ENCODE measurements around the gene FANCI. TPM values are rescaled to one million over a fixed set of nuclear protein-coding genes. Genes with fewer than 3 reads are reported as not detected.

The FANCI gene
- total RNA-seq, 2 experiments from 2014 or later, result 6.1 to 7.1 TPM

GRCh38 chr15:89196241-89196640, 47.5 kb upstream of the FANCI start:
- no peaks in the 10 kb centered on the region for H3K27me3 ChIP-seq (ENCODE audit: control insufficient read depth in 1 of 2, insufficient read depth in 2 of 2, low read length in 2 of 2)
- ChIA-PET CTCF (interaction anchor here (0.9 kb wide), 1 partner anchor 10 kb away, joined by 4 read pairs; no protein-coding TSS in a partner anchor), POLR2A (no interaction called here)
- peaks cover 81% of the 10 kb centered on the region for H3K36me3 Mint-ChIP-seq (ENCODE audit: low read depth)
- DNase-seq, result no peak
- no peak overlapping the region for H3K4me3 Mint-ChIP-seq
- no peak overlapping the region for H3K27ac ChIP-seq (ENCODE audit: low read depth in 1 of 2, low read length in 2 of 2)
- intact Hi-C loops (cut with DNase I, micrococcal nuclease), result no loop called here
- no peaks in the 10 kb centered on the region for H3K9me3 ChIP-seq (ENCODE audit: control insufficient read depth in 1 of 2, insufficient read depth in 1 of 2, low read length in 2 of 2)
- TF ChIP-seq CTCF (IDR thresholded peaks at IDR 0.05), result no peak
- H3K4me1 Mint-ChIP-seq (ENCODE audit: low read depth), result no peaks in the 10 kb centered on the region
- peaks cover 68% of the 10 kb centered on the region for H3K36me3 ChIP-seq (ENCODE audit: insufficient read depth, low read length)
- H3K27ac Mint-ChIP-seq, result no peak overlapping the region
- no peaks in the 10 kb centered on the region for H3K9me3 Mint-ChIP-seq
- H3K27me3 Mint-ChIP-seq, result no peaks in the 10 kb centered on the region
- no peak overlapping the region for H3K4me3 ChIP-seq (ENCODE audit: low read length)
- H3K4me1 ChIP-seq (ENCODE audit: insufficient read depth, low read length), result no peaks in the 10 kb centered on the region
- ATAC-seq (ENCODE audit: poor library complexity), result no peak

- no peak overlapping the region for H3K4me3 ChIP-seq (ENCODE audit: low read length)
- no peaks in the 10 kb centered on the region for H3K27me3 ChIP-seq (ENCODE audit: control insufficient read depth in 1 of 2, insufficient read depth in 2 of 2, low read length in 2 of 2)
- H3K4me1 Mint-ChIP-seq (ENCODE audit: low read depth), result no peaks in the 10 kb centered on the region
- H3K9me3 ChIP-seq (ENCODE audit: control insufficient read depth in 1 of 2, insufficient read depth in 1 of 2, low read length in 2 of 2), result no peaks in the 10 kb centered on the region
- H3K36me3 Mint-ChIP-seq (ENCODE audit: low read depth), result peaks cover 82% of the 10 kb centered on the region
- H3K9me3 Mint-ChIP-seq, result no peaks in the 10 kb centered on the region
- TF ChIP-seq CTCF (IDR thresholded peaks at IDR 0.05), result no peak
- H3K27me3 Mint-ChIP-seq, result no peaks in the 10 kb centered on the region
- ChIA-PET CTCF (interaction anchor here (2.1 kb wide), 1 partner anchor 10 kb away, joined by 7 read pairs; no protein-coding TSS in a partner anchor), POLR2A (no interaction called here)
- H3K36me3 ChIP-seq (ENCODE audit: insufficient read depth, low read length), result peaks cover 63% of the 10 kb centered on the region
- no peak for ATAC-seq (ENCODE audit: poor library complexity)
- intact Hi-C loops (cut with DNase I, micrococcal nuclease), result no loop called here
- H3K4me1 ChIP-seq (ENCODE audit: insufficient read depth, low read length), result no peaks in the 10 kb centered on the region
- no peak overlapping the region for H3K27ac Mint-ChIP-seq
- H3K4me3 Mint-ChIP-seq, result no peak overlapping the region
- H3K27ac ChIP-seq (ENCODE audit: low read depth in 1 of 2, low read length in 2 of 2), result no peak overlapping the region
- no peak for DNase-seq
Measured at GRCh38 chr15:89196994-89197393, 46.8 kb upstream of the FANCI start.

GRCh38 chr15:89197503-89197971, 46.2 kb upstream of the FANCI start:
- intact Hi-C loops (cut with DNase I, micrococcal nuclease), result no loop called here
- Mint-ChIP-seq H3K27ac (no peak overlapping the region), H3K4me3 (no peak overlapping the region), H3K36me3 (ENCODE audit: low read depth) (peaks cover 77% of the 10 kb centered on the region), H3K27me3 (no peaks in the 10 kb centered on the region), H3K9me3 (no peaks in the 10 kb centered on the region), H3K4me1 (ENCODE audit: low read depth) (no peaks in the 10 kb centered on the region)
- Histone ChIP-seq H3K4me1 (ENCODE audit: insufficient read depth, low read length) (no peaks in the 10 kb centered on the region), H3K27me3 (ENCODE audit: control insufficient read depth in 1 of 2, insufficient read depth in 2 of 2, low read length in 2 of 2) (no peaks in the 10 kb centered on the region), H3K36me3 (ENCODE audit: insufficient read depth, low read length) (peaks cover 57% of the 10 kb centered on the region), H3K27ac (ENCODE audit: low read depth in 1 of 2, low read length in 2 of 2) (no peak overlapping the region), H3K4me3 (ENCODE audit: low read length) (no peak overlapping the region), H3K9me3 (ENCODE audit: control insufficient read depth in 1 of 2, insufficient read depth in 1 of 2, low read length in 2 of 2) (no peaks in the 10 kb centered on the region)
- ChIA-PET CTCF (interaction anchor here (2.1 kb wide), 1 partner anchor 9 kb away, joined by 7 read pairs; no protein-coding TSS in a partner anchor), POLR2A (no interaction called here)
- DNase-seq (no peak), ATAC-seq (ENCODE audit: poor library complexity) (no peak)
- no peak for TF ChIP-seq CTCF (IDR thresholded peaks at IDR 0.05)

Data from CD4-positive, alpha-beta T cell (primary cell).